H1 (cell line): ENCODE data around the gene CELF4. TPM values are rescaled to one million over a fixed set of nuclear protein-coding genes. Genes with fewer than 3 reads are reported as not detected.

Source experiments
- CTCF ChIA-PET: fragments of 300-600 bp; sonication (Branson Sonifier 250); formaldehyde crosslinking; loops from one replicate; lab custom pipeline; 2021; ENCODE audit not compliant: partially characterized antibody; lab: Charles Lee
- POLR2A ChIA-PET: fragments of 300-600 bp; sonication (Branson Sonifier 250); formaldehyde crosslinking; loops from one replicate; lab custom pipeline; 2021; ENCODE audit warnings: inconsistent platforms; ENCODE audit not compliant: partially characterized antibody; lab: Charles Lee
- DNase-seq, 2 experiments: peaks; one replicate each; pipeline versions ENCODE4 v3.0.0 to v3.0.0-alpha.2; 2010 to 2022; ENCODE audit warnings: low spot score in 2 of 2, low read depth in 1 of 2, mixed read lengths in 1 of 2
- FAIRE-seq: peaks from 2 replicates; lab custom pipeline; 2011; peaks lifted over from hg19 to GRCh38; lab: Jason Lieb, UNC
- H2AFZ ChIP-seq: 2 replicates; pipeline ENCODE4 v1.8.1; 2012; ENCODE audit warnings: low read length, inconsistent platforms
- H2AK5ac ChIP-seq: 2 replicates; pipeline ENCODE4 v1.6.1; 2013; ENCODE audit warnings: low read depth, low read length
- H2BK120ac ChIP-seq: replicated peaks from 2 replicates; pipeline ENCODE3; 2013; ENCODE audit warnings: low read depth, low read length, inconsistent platforms
- H2BK12ac ChIP-seq: 2 replicates; pipeline ENCODE4 v1.6.1; 2013; ENCODE audit warnings: low read depth, low read length
- H2BK15ac ChIP-seq: 2 replicates; pipeline ENCODE4 v1.6.1; 2013; ENCODE audit warnings: low read length
- H2BK20ac ChIP-seq: 2 replicates; pipeline ENCODE4 v1.6.1; 2013; ENCODE audit warnings: low read length
- H2BK5ac ChIP-seq: 2 replicates; pipeline ENCODE4 v1.6.1; 2013; ENCODE audit warnings: low read depth, low read length
- H3K14ac ChIP-seq: 2 replicates; pipeline ENCODE4 v1.6.1; 2013; ENCODE audit warnings: inconsistent platforms; ENCODE audit not compliant: insufficient read length
- H3K18ac ChIP-seq: 2 replicates; pipeline ENCODE4 v1.6.1; 2013; ENCODE audit warnings: low read length; ENCODE audit errors: extremely low read depth
- H3K23ac ChIP-seq: 2 replicates; pipeline ENCODE4 v1.6.1; 2013; ENCODE audit warnings: inconsistent platforms; ENCODE audit not compliant: insufficient read length
- H3K23me2 ChIP-seq: 2 replicates; pipeline ENCODE4 v1.6.1; 2013; ENCODE audit warnings: low read depth, low read length
- H3K27ac ChIP-seq: 2 replicates; pipeline ENCODE4 v1.6.1; 2011; ENCODE audit warnings: low read depth, low read length, inconsistent platforms
- H3K27me3 ChIP-seq, 4 experiments: replicated peaks in 1 of 4; 1 replicate in 1 of 4; 2 replicates in 3 of 4; pipeline versions ENCODE4 v1.6.1 to v1.8.1; 2011 to 2013; ENCODE audit warnings: low read length in 3 of 4, mild to moderate bottlenecking in 3 of 4, inconsistent platforms in 2 of 4, mixed read lengths in 2 of 4, moderate library complexity in 1 of 4; ENCODE audit not compliant: control insufficient read depth in 3 of 4, insufficient read depth in 3 of 4; ENCODE audit errors: extremely low read depth in 1 of 4
- H3K36me3 ChIP-seq, 4 experiments: 2 replicates each; pipeline versions ENCODE4 v1.6.1 to v1.8.1; 2011 to 2013; ENCODE audit warnings: mild to moderate bottlenecking in 4 of 4, low read length in 3 of 4, moderate library complexity in 2 of 4, control low read depth in 1 of 4, inconsistent platforms in 1 of 4; ENCODE audit not compliant: insufficient read depth in 4 of 4, control insufficient read depth in 2 of 4
- H3K4ac ChIP-seq: replicated peaks from 2 replicates; pipeline ENCODE3; 2013; ENCODE audit warnings: low read length, low read depth, mixed read lengths, inconsistent platforms; ENCODE audit not compliant: insufficient read length
- H3K4me1 ChIP-seq, 4 experiments: replicated peaks in 1 of 4; 1 replicate in 1 of 4; 2 replicates in 3 of 4; pipeline versions ENCODE4 v1.6.1 to v1.8.1; 2011 to 2013; ENCODE audit warnings: low read length in 3 of 4, inconsistent platforms in 2 of 4, mixed read lengths in 1 of 4; ENCODE audit not compliant: insufficient read depth in 4 of 4, control insufficient read depth in 3 of 4
- H3K4me2 ChIP-seq, 2 experiments: 2 replicates each; pipeline versions ENCODE4 v1.6.1 to v1.8.1; 2011 to 2013; ENCODE audit warnings: low read depth in 2 of 2, low read length in 2 of 2, control low read depth in 1 of 2, inconsistent platforms in 1 of 2, mild to moderate bottlenecking in 1 of 2; ENCODE audit not compliant: insufficient read depth in 1 of 2
- H3K4me3 ChIP-seq, 4 experiments: fragments of 200-600, 300-600 bp in 1 of 4; sonication (generic), shearing (Covaris generic), sonication (Bioruptor Twin) in 1 of 4; 2 replicates each; pipeline versions ENCODE4 v1.5.1 to v1.8.1; 2011 to 2016; ENCODE audit warnings: low read length in 4 of 4, low read depth in 3 of 4, control low read depth in 2 of 4, inconsistent platforms in 2 of 4, mild to moderate bottlenecking in 2 of 4, mixed read lengths in 1 of 4, moderate library complexity in 1 of 4; ENCODE audit not compliant: insufficient read depth in 2 of 4; ENCODE audit errors: extremely low read depth in 1 of 4
- H3K56ac ChIP-seq: replicated peaks from 2 replicates; pipeline ENCODE3; 2013; ENCODE audit warnings: low read depth, mild to moderate bottlenecking, mixed read lengths, low read length, inconsistent platforms; ENCODE audit not compliant: insufficient read length
- H3K79me1 ChIP-seq: 2 replicates; pipeline ENCODE4 v1.6.1; 2013; ENCODE audit warnings: low read depth, low read length, control low read depth
- H3K79me2 ChIP-seq, 2 experiments: 2 replicates each; pipeline versions ENCODE4 v1.6.1 to v1.8.1; 2012 to 2013; ENCODE audit warnings: low read length in 2 of 2, mild to moderate bottlenecking in 2 of 2, inconsistent platforms in 1 of 2; ENCODE audit not compliant: insufficient read depth in 2 of 2, control insufficient read depth in 1 of 2
- H3K9ac ChIP-seq, 4 experiments: replicated peaks in 1 of 4; 1 replicate in 1 of 4; 2 replicates in 3 of 4; pipeline versions ENCODE4 v1.6.1 to v1.8.1; 2011 to 2013; ENCODE audit warnings: low read depth in 3 of 4, low read length in 3 of 4, control low read depth in 2 of 4, mild to moderate bottlenecking in 2 of 4, moderate library complexity in 2 of 4, inconsistent platforms in 1 of 4; ENCODE audit errors: extremely low read depth in 1 of 4
- H3K9me3 ChIP-seq, 2 experiments: 2 replicates each; pipeline versions ENCODE4 v1.6.1 to v1.8.1; 2012 to 2013; ENCODE audit warnings: mild to moderate bottlenecking in 2 of 2, moderate library complexity in 2 of 2, control low read depth in 1 of 2, inconsistent platforms in 1 of 2, low read depth in 1 of 2, low read length in 1 of 2, mixed read lengths in 1 of 2; ENCODE audit not compliant: insufficient read depth in 2 of 2
- H4K20me1 ChIP-seq, 2 experiments: replicated peaks in 1 of 2; 2 replicates each; pipeline versions ENCODE3 to v1.8.1; 2011 to 2013; ENCODE audit warnings: inconsistent platforms in 2 of 2, low read length in 2 of 2, mild to moderate bottlenecking in 1 of 2; ENCODE audit not compliant: insufficient read depth in 2 of 2, control insufficient read depth in 1 of 2
- H4K5ac ChIP-seq: 2 replicates; pipeline ENCODE4 v1.6.1; 2013; ENCODE audit warnings: low read length, low read depth, mixed read lengths, inconsistent platforms; ENCODE audit not compliant: insufficient read length
- H4K8ac ChIP-seq: 2 replicates; pipeline ENCODE4 v1.8.0; 2013; ENCODE audit warnings: mild to moderate bottlenecking, moderate library complexity, low read length, inconsistent platforms; ENCODE audit not compliant: insufficient read depth; ENCODE audit errors: extremely low read depth
- H4K91ac ChIP-seq: replicated peaks from 2 replicates; pipeline ENCODE3; 2013; ENCODE audit warnings: low read length, mixed read lengths, inconsistent platforms; ENCODE audit not compliant: insufficient read length
- NRF1 ChIP-seq: IDR thresholded peaks from 2 replicates; pipeline ENCODE4 v1.6.1; 2011; ENCODE audit warnings: mild to moderate bottlenecking, low read depth, low read length, improper control_type of control experiment
- SP4 ChIP-seq: IDR thresholded peaks from 2 replicates; pipeline ENCODE4 v1.6.1; 2012; ENCODE audit warnings: low read length, inconsistent platforms
- WGBS, 2 experiments: shearing (Covaris generic) in 1 of 2; methylation state at CpG; one replicate each; pipeline versions ENCODE4 v1.1.6 to v1.1.7; 2013 to 2015; ENCODE audit warnings: low lambda C conversion rate in 2 of 2, mixed read lengths in 2 of 2, inconsistent platforms in 1 of 2, low coverage in 1 of 2, missing lambda C conversion rate in 1 of 2; ENCODE audit not compliant: insufficient replicate concordance in 2 of 2, insufficient coverage in 1 of 2, insufficient read length in 1 of 2; ENCODE audit errors: extremely low coverage in 1 of 2, missing lambda C conversion rate in 1 of 2; 5-methylcytosine and 5-hydroxymethylcytosine counted together
- polyA plus RNA-seq, 7 experiments: library from polyadenylated mRNA; depleted of rRNA in 3 of 7; stranded (reverse) in 5 of 7; unstranded in 2 of 7; fragments of >200 nt in 5 of 7; fragments of 200-250 nt in 2 of 7; gene quantifications; 1 replicate in 5 of 7; 2 replicates in 1 of 7; 4 replicates in 1 of 7; pipeline versions ENCODE4 v1.2.1 to v1.2.3, GENCODE V29; 2011 to 2013; ENCODE audit warnings: missing spikeins in 2 of 7, mixed read lengths in 2 of 7
- total RNA-seq: library from RNA; stranded (reverse); fragmentation: NEBNext Ultra II Directional; extraction: Animal tissue kit (Norgen Biotek cat#: 25700); gene quantifications from 2 replicates; pipeline ENCODE4 v1.2.1, GENCODE V29; 2021
- TF ChIP-seq, protein P1 (sequence below): IDR thresholded peaks from 2 replicates; pipeline ENCODE4 v1.6.1; 2012; ENCODE audit warnings: inconsistent platforms
- TF ChIP-seq, protein P2 (sequence below): IDR thresholded peaks from 2 replicates; pipeline ENCODE4 v1.6.1; 2012; ENCODE audit warnings: inconsistent platforms

CELF4 gene
- total and polyA plus RNA-seq, 2 of the 8 experiments (the other 6 are each of a cell fraction or from before 2014, with no cell fraction given), result 1.6 to 3.4 TPM

DNA sequence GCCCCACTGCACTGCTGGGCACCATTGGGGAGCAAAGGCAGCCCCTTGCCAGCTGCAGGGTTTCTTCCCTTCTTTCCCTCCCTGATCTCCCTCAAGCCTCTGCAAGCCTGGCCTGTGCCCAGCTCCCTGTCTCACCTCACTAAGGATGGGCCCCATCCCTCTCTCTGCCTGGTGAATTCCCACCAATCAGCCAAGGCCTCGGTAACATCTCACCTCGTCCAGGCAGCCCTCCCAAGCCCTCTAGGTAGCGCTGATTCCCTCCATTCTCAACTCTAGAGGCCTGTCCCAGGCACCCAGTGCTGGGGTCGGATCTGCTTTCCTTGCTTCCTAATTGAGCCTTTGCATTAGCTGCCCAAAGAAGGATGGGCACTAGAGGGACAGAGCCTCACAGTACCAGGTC, 63.0 kb downstream of the CELF4 start:
- POLR2A ChIA-PET, result interaction anchor here (0.5 to 1.2 kb wide), 4 partner anchors 8 to 232 kb away, joined by 3 to 6 read pairs (median 4); no protein-coding TSS in a partner anchor
- H3K4me3 ChIP-seq, result no peak overlapping the region
- FAIRE-seq, result no peak
- TF ChIP-seq NRF1 (no peak), SP4 (no peak)
- TF ChIP-seq, protein P1, sequence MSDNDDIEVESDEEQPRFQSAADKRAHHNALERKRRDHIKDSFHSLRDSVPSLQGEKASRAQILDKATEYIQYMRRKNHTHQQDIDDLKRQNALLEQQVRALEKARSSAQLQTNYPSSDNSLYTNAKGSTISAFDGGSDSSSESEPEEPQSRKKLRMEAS, result no peak
- TF ChIP-seq, protein P2, sequence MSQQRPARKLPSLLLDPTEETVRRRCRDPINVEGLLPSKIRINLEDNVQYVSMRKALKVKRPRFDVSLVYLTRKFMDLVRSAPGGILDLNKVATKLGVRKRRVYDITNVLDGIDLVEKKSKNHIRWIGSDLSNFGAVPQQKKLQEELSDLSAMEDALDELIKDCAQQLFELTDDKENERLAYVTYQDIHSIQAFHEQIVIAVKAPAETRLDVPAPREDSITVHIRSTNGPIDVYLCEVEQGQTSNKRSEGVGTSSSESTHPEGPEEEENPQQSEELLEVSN, result peak; percentile 23; the same call in 1 of the 2 replicates

More for the DNA sequence above, 63.0 kb downstream of the CELF4 start:
- Histone ChIP-seq H2AFZ (no peak overlapping the region), H3K27ac (no peak overlapping the region), H4K91ac (no peak overlapping the region), H3K18ac (no peak overlapping the region), H3K27me3 (no peaks in the 10 kb centered on the region), H3K14ac (no peak overlapping the region), H3K79me2 (no peaks in the 10 kb centered on the region), H3K56ac (no peak overlapping the region), H3K9me3 (no peaks in the 10 kb centered on the region), H2BK20ac (no peak overlapping the region), H2BK15ac (no peak overlapping the region; the same call in 1 of the 2 replicates), H3K23me2 (0 out of 2 replicates have a peak, but pooled peaks cover 2% of the 10 kb centered on the region), H4K5ac (no peak overlapping the region), H3K9ac (no peak overlapping the region), H3K79me1 (no peaks in the 10 kb centered on the region), H3K4ac (no peak overlapping the region), H2AK5ac (no peak overlapping the region), H4K20me1 (no peaks in the 10 kb centered on the region), H2BK12ac (peak overlapping the region; percentile 7; the same call in 1 of the 2 replicates), H4K8ac (no peak overlapping the region), H3K4me1 (peaks cover 0 to 10% (median 3%) of the 10 kb centered on the region in 4 experiments; a peak in 3 of 7 replicates), H2BK5ac (no peak overlapping the region), H3K36me3 (no peaks in the 10 kb centered on the region), H2BK120ac (no peak overlapping the region), H3K23ac (no peak overlapping the region), H3K4me2 (no peak overlapping the region)
- WGBS, 2 experiments, result 88% methylated on average over 4 of the region's 4 CpGs; no CpG with 5 or more reads in 1 of the 2 experiments
- no peak for DNase-seq
- CTCF ChIA-PET, result interaction anchor here (1.3 to 7.4 kb wide), 11 partner anchors 12 to 78 kb away, joined by 3 to 46 read pairs (median 4); no protein-coding TSS in a partner anchor
